Measurements from ENCODE around the gene TXNRD3. TPM values are rescaled to one million over a fixed set of nuclear protein-coding genes. Genes with fewer than 3 reads are reported as not detected.

Gene TXNRD3
- total RNA-seq, 2 donors from 2014 or later, result 7.4 to 8.3 TPM

- Histone ChIP-seq H3K27me3 (replicated peaks; ENCODE audit: insufficient read depth) (no peaks in the 10 kb centered on the region), H3K9me3 (no peaks in the 10 kb centered on the region), H3K4me1 (ENCODE audit: control insufficient read depth in 1 of 2, low read depth in 2 of 2) (no peaks in the 10 kb centered on the region), H3K27ac (no peak overlapping the region), H3K36me3 (no peaks in the 10 kb centered on the region), H3K4me3 (no peak overlapping the region)
- DNase-seq (ENCODE audit: low spot score) (no peak), ATAC-seq (ENCODE audit: insufficient number of reproducible peaks, low FRiP score, low read depth) (peak; percentile 10)
- TF ChIP-seq CTCF (IDR thresholded peaks at IDR 0.05), result no peak
These were observed 8.8 kb upstream of the TXNRD3 start for GRCh38 chr3:126663750-126664149.

- H3K27me3 ChIP-seq (replicated peaks; ENCODE audit: insufficient read depth), result no peaks in the 10 kb centered on the region
These were observed 8.3 kb upstream of the TXNRD3 start for GRCh38 chr3:126663257-126663656.

GRCh38 chr3:126661532-126662364 is 6.8 kb upstream of the TXNRD3 start:
- Histone ChIP-seq H3K27ac (no peak overlapping the region), H3K4me1 (ENCODE audit: control insufficient read depth in 1 of 2, low read depth in 2 of 2) (no peaks in the 10 kb centered on the region), H3K4me3 (no peak overlapping the region), H3K36me3 (no peaks in the 10 kb centered on the region), H3K27me3 (replicated peaks; ENCODE audit: insufficient read depth) (no peaks in the 10 kb centered on the region), H3K9me3 (no peaks in the 10 kb centered on the region)
- TF ChIP-seq CTCF (IDR thresholded peaks at IDR 0.05), result no peak
- DNase-seq (ENCODE audit: low spot score) (no peak), ATAC-seq (ENCODE audit: insufficient number of reproducible peaks, low FRiP score, low read depth) (no peak)

More at GRCh38 chr3:126663257-126663656, 8.3 kb upstream of the TXNRD3 start:
- Histone ChIP-seq H3K4me1 (ENCODE audit: control insufficient read depth in 1 of 2, low read depth in 2 of 2) (no peaks in the 10 kb centered on the region), H3K9me3 (no peaks in the 10 kb centered on the region), H3K4me3 (no peak overlapping the region), H3K27ac (no peak overlapping the region), H3K36me3 (no peaks in the 10 kb centered on the region)
- no peak for DNase-seq (ENCODE audit: low spot score)
- no peak for TF ChIP-seq CTCF (IDR thresholded peaks at IDR 0.05)
- no peak for ATAC-seq (ENCODE audit: insufficient number of reproducible peaks, low FRiP score, low read depth)

- Histone ChIP-seq H3K4me3 (no peak overlapping the region), H3K4me1 (ENCODE audit: control insufficient read depth in 1 of 2, low read depth in 2 of 2) (no peaks in the 10 kb centered on the region), H3K27ac (no peak overlapping the region), H3K36me3 (no peaks in the 10 kb centered on the region), H3K27me3 (replicated peaks; ENCODE audit: insufficient read depth) (no peaks in the 10 kb centered on the region), H3K9me3 (no peaks in the 10 kb centered on the region)
- no peak for DNase-seq (ENCODE audit: low spot score)
- TF ChIP-seq CTCF (IDR thresholded peaks at IDR 0.05), result no peak
- no peak for ATAC-seq (ENCODE audit: insufficient number of reproducible peaks, low FRiP score, low read depth)
These were observed 5.3 kb upstream of the TXNRD3 start for GRCh38 chr3:126659915-126660886.

GRCh38 chr3:126658584-126658983 is 3.7 kb upstream of the TXNRD3 start:
- Histone ChIP-seq H3K4me1 (ENCODE audit: control insufficient read depth in 1 of 2, low read depth in 2 of 2) (no peaks in the 10 kb centered on the region), H3K27me3 (replicated peaks; ENCODE audit: insufficient read depth) (no peaks in the 10 kb centered on the region), H3K36me3 (no peaks in the 10 kb centered on the region), H3K4me3 (no peak overlapping the region), H3K9me3 (no peaks in the 10 kb centered on the region), H3K27ac (no peak overlapping the region)
- ATAC-seq (ENCODE audit: insufficient number of reproducible peaks, low FRiP score, low read depth) (no peak), DNase-seq (ENCODE audit: low spot score) (no peak)
- no peak for TF ChIP-seq CTCF (IDR thresholded peaks at IDR 0.05)
